A549 (cell line): ENCODE measurements around the gene VPS4A. TPM values are rescaled to one million over a fixed set of nuclear protein-coding genes. Genes with fewer than 3 reads are reported as not detected.

Experiments used
- ATAC-seq, 2 experiments: fragments of 200-7000 bp in 1 of 2; fragments of >200 bp in 1 of 2; cut with Nextera tagmentation in 1 of 2; cut with Tn5 transposase in 1 of 2; 3 replicates each; pipeline versions ENCODE4 v1.8.0 to v1.9.1; 2018 to 2020; ENCODE audit warnings: mild to moderate bottlenecking in 1 of 2, moderate library complexity in 1 of 2
- CTCF ChIA-PET: fragments of 300-600 bp; sonication (Branson Sonifier 250); formaldehyde crosslinking; extraction: SDS; loops from one replicate; lab custom pipeline; 2021; ENCODE audit warnings: antibody characterized with exemption, inconsistent platforms; lab: Yijun Ruan, JAX
- POLR2A ChIA-PET: fragments of 350-600 bp; formaldehyde crosslinking; extraction: SDS; loops from one replicate; lab custom pipeline; 2021; ENCODE audit warnings: antibody characterized with exemption, inconsistent platforms; lab: Yijun Ruan, JAX
- DNase-seq, 2 experiments: peaks; one replicate each; pipeline versions ENCODE4 v3.0.0 to v3.0.0-alpha.2; 2011 to 2016; ENCODE audit warnings: low read depth in 1 of 2, low spot score in 1 of 2
- FAIRE-seq: peaks from 2 replicates; lab custom pipeline; 2011; peaks lifted over from hg19 to GRCh38; lab: Jason Lieb, UNC
- H3K27ac ChIP-seq, 2 experiments: fragments of >200 bp; sonication (Bioruptor Twin); formaldehyde crosslinking; 3 replicates each; pipeline ENCODE4 v1.5.1; 2016 to 2017
- H3K4me1 ChIP-seq: fragments of >200 bp; sonication (Bioruptor Twin); formaldehyde crosslinking; 3 replicates; pipeline ENCODE4 v1.6.1; 2016
- H3K4me2 ChIP-seq: fragments of >200 bp; sonication (Bioruptor Twin); formaldehyde crosslinking; 3 replicates; pipeline ENCODE4 v1.6.1; 2016
- H3K4me3 ChIP-seq: fragments of >200 bp; sonication (Bioruptor Twin); formaldehyde crosslinking; 3 replicates; pipeline ENCODE4 v1.5.1; 2016
- H3K9me3 ChIP-seq: fragments of >200 bp; sonication (Bioruptor Twin); formaldehyde crosslinking; 3 replicates; pipeline ENCODE4 v1.6.1; 2016
- CBX8 ChIP-seq: fragments of 200-600 bp; sonication (generic); IDR thresholded peaks from 2 replicates; pipeline ENCODE4 v1.6.1; 2016
- ESRRA ChIP-seq: fragments of 150-350 bp; IDR thresholded peaks from 2 replicates; pipeline ENCODE4 v1.6.1; 2014; ENCODE audit warnings: mild to moderate bottlenecking, low read length, borderline replicate concordance
- FOSB ChIP-seq: fragments of 250-450 bp; sonication (Bioruptor Pico); IDR thresholded peaks from 2 replicates; pipeline ENCODE4 v1.5.0; 2020; ENCODE audit warnings: mild to moderate bottlenecking, moderate library complexity
- FOXS1 ChIP-seq: fragments of 250-450 bp; sonication (Bioruptor Pico); IDR thresholded peaks from 2 replicates; pipeline ENCODE4 v1.5.0; 2020; ENCODE audit warnings: mild to moderate bottlenecking, moderate library complexity
- GATA3 ChIP-seq: IDR thresholded peaks from 2 replicates; pipeline ENCODE4 v1.6.1; 2012; ENCODE audit warnings: borderline replicate concordance
- HDAC2 ChIP-seq: fragments of 200-600 bp; sonication (generic); IDR thresholded peaks from 2 replicates; pipeline ENCODE4 v1.6.1; 2016
- HOXB5 ChIP-seq: fragments of 250-450 bp; sonication (Bioruptor Pico); IDR thresholded peaks from 2 replicates; pipeline ENCODE4 v1.5.0; 2020; ENCODE audit warnings: mild to moderate bottlenecking, moderate library complexity
- KDM1A ChIP-seq: fragments of 200-600 bp; sonication (generic); IDR thresholded peaks from 2 replicates; pipeline ENCODE4 v1.6.1; 2016; ENCODE audit warnings: low read depth, mild to moderate bottlenecking
- KDM5A ChIP-seq: fragments of 200-600 bp; sonication (generic); IDR thresholded peaks from 2 replicates; pipeline ENCODE4 v1.6.1; 2016; ENCODE audit warnings: antibody characterized with exemption, mild to moderate bottlenecking
- MAFK ChIP-seq: fragments of 450-650 bp; IDR thresholded peaks from 2 replicates; pipeline ENCODE4 v1.6.1; 2014; ENCODE audit not compliant: partially characterized antibody
- NFE2L2 ChIP-seq: fragments of 150-350 bp; conservative IDR thresholded peaks from 2 replicates; pipeline ENCODE4 v1.6.1; 2014; ENCODE audit warnings: low read length
- NPAS2 ChIP-seq: fragments of 250-450 bp; sonication (Bioruptor Pico); IDR thresholded peaks from 2 replicates; pipeline ENCODE4 v1.8.0; 2022; ENCODE audit warnings: mild to moderate bottlenecking, moderate library complexity, borderline replicate concordance
- PBX3 ChIP-seq: IDR thresholded peaks from 2 replicates; pipeline ENCODE4 v1.6.1; 2012
- RARB ChIP-seq: fragments of 250-450 bp; sonication (Bioruptor Pico); IDR thresholded peaks from 2 replicates; pipeline ENCODE4 v1.8.0; 2021; ENCODE audit warnings: mild to moderate bottlenecking, moderate library complexity
- RCOR1 ChIP-seq: fragments of 150-350 bp; IDR thresholded peaks from 2 replicates; pipeline ENCODE4 v1.6.1; 2014; ENCODE audit warnings: antibody characterized with exemption, low read length, low read depth
- REST ChIP-seq: fragments of 200-600 bp; sonication (generic); IDR thresholded peaks from 2 replicates; pipeline ENCODE4 v1.6.1; 2016; ENCODE audit warnings: antibody characterized with exemption, mild to moderate bottlenecking, moderate library complexity
- RFX5 ChIP-seq: fragments of 450-650 bp; IDR thresholded peaks from 2 replicates; pipeline ENCODE4 v1.7.1; 2014; ENCODE audit warnings: antibody characterized with exemption, mild to moderate bottlenecking, moderate library complexity
- USF2 ChIP-seq: fragments of 450-650 bp; IDR thresholded peaks from 2 replicates; pipeline ENCODE4 v1.6.1; 2014; ENCODE audit warnings: antibody characterized with exemption
- ZFP36 ChIP-seq: fragments of 450-650 bp; IDR thresholded peaks from 2 replicates; pipeline ENCODE4 v1.6.1; 2014; ENCODE audit warnings: borderline replicate concordance; ENCODE audit not compliant: partially characterized antibody
- WGBS: methylation state at CpG from one replicate; pipeline ENCODE4 v1.1.6; 2017; ENCODE audit errors: missing lambda C conversion rate; 5-methylcytosine and 5-hydroxymethylcytosine counted together
- polyA plus RNA-seq, 4 experiments: library from polyadenylated mRNA; depleted of rRNA in 3 of 4; stranded (reverse); fragments of >200 nt; fragmentation: RNase III in 1 of 4; extraction: RNeasy Plus Mini Kit Qiagen cat#74134 plus additional on column Dnase treatment in 1 of 4; gene quantifications; 2 replicates in 3 of 4; 3 replicates in 1 of 4; pipeline ENCODE4 v1.2.3, GENCODE V29; 2011 to 2017

VPS4A gene
- polyA plus RNA-seq, 2 of the 4 experiments (the other 2 are of a cell fraction), result 12.9 to 28.1 TPM

GRCh38 chr16:69307091-69307490 is 4.1 kb upstream of the VPS4A start:
- WGBS, result 71% methylated on average over 1 of the region's 1 CpG
- H3K4me2 ChIP-seq, result no peak overlapping the region
- no peak for ATAC-seq
- H3K4me1 ChIP-seq, result peaks cover 4% of the 10 kb centered on the region; the same call in 1 of the 3 replicates
- no peak for FAIRE-seq
- no peak overlapping the region for H3K27ac ChIP-seq
- no peak for TF ChIP-seq USF2
- TF ChIP-seq ZFP36, result no peak
- H3K9me3 ChIP-seq, result no peaks in the 10 kb centered on the region
- no peak for DNase-seq
- ChIA-PET POLR2A (no interaction called here), CTCF (interaction anchor here (1.0 to 1.3 kb wide), 2 partner anchors 11 to 157 kb away, joined by 3 read pairs; no protein-coding TSS in a partner anchor)
- H3K4me3 ChIP-seq, result no peak overlapping the region

- ChIA-PET POLR2A (interaction anchor here (0.6 kb wide), 1 partner anchor 140 kb away, joined by 4 read pairs; no protein-coding TSS in a partner anchor), CTCF (interaction anchor here (0.5 kb wide), 1 partner anchor 115 kb away, joined by 5 read pairs; no protein-coding TSS in a partner anchor)
- no peak overlapping the region for H3K27ac ChIP-seq
- no peak for TF ChIP-seq HDAC2
- TF ChIP-seq GATA3, result no peak
- no peak for TF ChIP-seq NPAS2
- no peak for TF ChIP-seq RCOR1
- no peak for TF ChIP-seq RFX5
- no peak for TF ChIP-seq NFE2L2
- TF ChIP-seq CBX8, result no peak
- ATAC-seq (no peak), FAIRE-seq (no peak), DNase-seq (no peak)
- no peak overlapping the region for H3K4me2 ChIP-seq
- no peak overlapping the region for H3K4me3 ChIP-seq
- H3K9me3 ChIP-seq, result no peaks in the 10 kb centered on the region
- H3K4me1 ChIP-seq, result peaks cover 12% of the 10 kb centered on the region; the same call in 2 of the 3 replicates
- WGBS, result 92% methylated on average over 2 of the region's 2 CpGs
These were observed 3.3 kb upstream of the VPS4A start for GRCh38 chr16:69307856-69308255.

GRCh38 chr16:69309316-69309715 is 1.8 kb upstream of the VPS4A start:
- ChIA-PET POLR2A (no interaction called here), CTCF (no interaction called here)
- WGBS, result 93% methylated on average over 12 of the region's 12 CpGs
- Histone ChIP-seq H3K4me3 (no peak overlapping the region), H3K27ac (no peak overlapping the region), H3K9me3 (no peaks in the 10 kb centered on the region), H3K4me1 (peaks cover 13% of the 10 kb centered on the region; the same call in 2 of the 3 replicates)
- FAIRE-seq (no peak), ATAC-seq (no peak)
- TF ChIP-seq PBX3, result no peak
- no peak for TF ChIP-seq MAFK
- no peak for TF ChIP-seq REST
- no peak for TF ChIP-seq HOXB5 (CRISPR knock-in tag)
- no peak for TF ChIP-seq KDM1A
- no peak for TF ChIP-seq FOXS1
- TF ChIP-seq FOSB (CRISPR knock-in tag), result no peak
- no peak for TF ChIP-seq KDM5A
- TF ChIP-seq ESRRA, result no peak
- TF ChIP-seq RARB (CRISPR knock-in tag), result no peak
- TF ChIP-seq, all 56 proteins: peak for 0
- DNase-seq, result no peak
- no peak overlapping the region for H3K4me2 ChIP-seq
